HCT116 (cell line): Measurements from ENCODE around the gene NPR3. TPM values are rescaled to one million over a fixed set of nuclear protein-coding genes. Genes with fewer than 3 reads are reported as not detected.

ENCODE experiments used
- ATAC-seq: fragments of 200-7000 bp; cut with Tn5 transposase; 2 replicates; pipeline ENCODE4 v1.9.1; 2020; ENCODE audit warnings: mild to moderate bottlenecking, moderate library complexity
- BruUV-seq: library from RNA; stranded (reverse); fragments of 400-500 nt; replicated peaks from 2 replicates; lab custom pipeline; 2021; lab: Mats Ljungman, UMichigan
- CTCF ChIA-PET: fragments of 300-600 bp; sonication (Branson Sonifier 250); formaldehyde crosslinking; loops from one replicate; lab custom pipeline; 2021; ENCODE audit warnings: antibody characterized with exemption; lab: Charles Lee
- POLR2A ChIA-PET: fragments of 300-600, 350-600 bp; sonication (Branson Sonifier 250); formaldehyde crosslinking; loops from one replicate; lab custom pipeline; 2021; ENCODE audit warnings: antibody characterized with exemption; lab: Charles Lee
- RAD21 ChIA-PET, 2 experiments: fragments of 300-600 bp; sonication (Branson Sonifier 250); formaldehyde crosslinking; loops; one replicate each; lab custom pipeline; 2023; ENCODE audit warnings: low total read pairs in 2 of 2; ENCODE audit not compliant: uncharacterized antibody in 2 of 2, unreplicated experiment in 2 of 2, low non-redundant PET in 1 of 2; lab: Charles Lee
- DNase-seq: peaks from one replicate; pipeline ENCODE4 v3.0.0-alpha.2; 2010; ENCODE audit warnings: low read depth, low spot score
- H2AFZ ChIP-seq: fragments of 200-600 bp; shearing (Covaris generic), sonication (generic); 2 replicates; pipeline ENCODE4 v1.6.1; 2017; ENCODE audit warnings: low read depth, mixed run types, mixed read lengths, antibody characterized with exemption, low read length; ENCODE audit not compliant: poor library complexity, severe bottlenecking
- H3K27ac ChIP-seq: 2 replicates; pipeline ENCODE4 v1.5.1; 2012; ENCODE audit warnings: low read depth, low read length
- H3K27me3 ChIP-seq: fragments of 200-600 bp; sonication (generic); 2 replicates; pipeline ENCODE4 v1.6.1; 2016; ENCODE audit warnings: mixed run types, low read length, mixed read lengths; ENCODE audit not compliant: insufficient read depth
- H3K36me3 ChIP-seq, 2 experiments: fragments of 200-500 bp in 1 of 2; fragments of 200-600 bp in 1 of 2; sonication (Bioruptor generic) in 1 of 2; sonication (generic) in 1 of 2; 2 replicates each; pipeline versions ENCODE4 v1.5.1 to v1.6.1; 2014 to 2016; ENCODE audit warnings: low read length in 2 of 2, inconsistent platforms in 1 of 2, mixed read lengths in 1 of 2, mixed run types in 1 of 2; ENCODE audit not compliant: insufficient read depth in 2 of 2, control insufficient read depth in 1 of 2
- H3K4me1 ChIP-seq, 2 experiments: fragments of 200-600 bp in 1 of 2; sonication (generic) in 1 of 2; 2 replicates each; pipeline versions ENCODE4 v1.5.1 to v1.6.1; 2012 to 2017; ENCODE audit warnings: low read length in 2 of 2, inconsistent platforms in 1 of 2, mild to moderate bottlenecking in 1 of 2, mixed read lengths in 1 of 2, mixed run types in 1 of 2, moderate library complexity in 1 of 2; ENCODE audit not compliant: insufficient read depth in 2 of 2, control insufficient read depth in 1 of 2
- H3K4me2 ChIP-seq: fragments of 200-600 bp; sonication (generic); 2 replicates; pipeline ENCODE4 v1.6.1; 2017; ENCODE audit warnings: mixed run types, low read length, mixed read lengths
- H3K4me3 ChIP-seq, 2 experiments: fragments of 200-600 bp in 1 of 2; sonication (generic) in 1 of 2; replicated peaks in 1 of 2; 2 replicates each; pipeline ENCODE4 v1.5.1; 2011 to 2016; ENCODE audit warnings: low read length in 2 of 2, control low read depth in 1 of 2, low read depth in 1 of 2, mild to moderate bottlenecking in 1 of 2, mixed read lengths in 1 of 2, mixed run types in 1 of 2
- H3K79me2 ChIP-seq: fragments of 200-600 bp; sonication (generic); 2 replicates; pipeline ENCODE4 v1.6.1; 2017; ENCODE audit warnings: mild to moderate bottlenecking, mixed run types, low read length, moderate library complexity, mixed read lengths; ENCODE audit not compliant: insufficient read depth
- H3K9ac ChIP-seq: fragments of 200-600 bp; sonication (generic); 2 replicates; pipeline ENCODE4 v1.6.1; 2016; ENCODE audit warnings: low read length, mixed read lengths
- H3K9me2 ChIP-seq: fragments of 200-600 bp; sonication (generic), shearing (Covaris generic); 2 replicates; pipeline ENCODE4 v1.6.1; 2017; ENCODE audit warnings: mixed run types, mild to moderate bottlenecking, moderate library complexity; ENCODE audit not compliant: insufficient read depth
- H3K9me3 ChIP-seq, 2 experiments: fragments of 200-500 bp in 1 of 2; fragments of 200-600 bp in 1 of 2; sonication (Bioruptor generic) in 1 of 2; sonication (generic) in 1 of 2; 2 replicates each; pipeline ENCODE4 v1.6.1; 2014 to 2017; ENCODE audit warnings: low read length in 2 of 2, mixed read lengths in 2 of 2, inconsistent platforms in 1 of 2, low read depth in 1 of 2, mild to moderate bottlenecking in 1 of 2, mixed run types in 1 of 2, moderate library complexity in 1 of 2; ENCODE audit not compliant: control insufficient read depth in 1 of 2, insufficient read depth in 1 of 2
- H4K20me1 ChIP-seq: fragments of 200-600 bp; sonication (generic), shearing (Covaris generic); 2 replicates; pipeline ENCODE4 v1.6.1; 2017; ENCODE audit warnings: mixed run types, mild to moderate bottlenecking, moderate library complexity; ENCODE audit not compliant: insufficient read depth
- ATF3 ChIP-seq: IDR thresholded peaks from 2 replicates; pipeline ENCODE4 v1.6.1; 2012
- CEBPB ChIP-seq: IDR thresholded peaks from 2 replicates; pipeline ENCODE4 v1.6.1; 2012; ENCODE audit warnings: low read depth
- EZH2 ChIP-seq: fragments of 200-600 bp; sonication (generic); IDR thresholded peaks from 2 replicates; pipeline ENCODE4 v1.6.1; 2017; ENCODE audit warnings: antibody characterized with exemption, mixed run types
- MAX ChIP-seq: IDR thresholded peaks from 2 replicates; pipeline ENCODE4 v1.6.1; 2012
- POLR2A ChIP-seq: IDR thresholded peaks from 2 replicates; pipeline ENCODE4 v1.7.0; 2011; ENCODE audit warnings: borderline replicate concordance; ENCODE audit not compliant: insufficient read depth, insufficient read length; ENCODE audit errors: extremely low read depth
- POLR2AphosphoS5 ChIP-seq: IDR thresholded peaks from 2 replicates; pipeline ENCODE4 v1.6.1; 2011; ENCODE audit warnings: mild to moderate bottlenecking, low read depth, low read length, moderate library complexity
- RAD21 ChIP-seq: IDR thresholded peaks from 2 replicates; pipeline ENCODE4 v1.6.1; 2012; ENCODE audit warnings: low read depth, mild to moderate bottlenecking
- SP1 ChIP-seq: IDR thresholded peaks from 2 replicates; pipeline ENCODE4 v1.6.1; 2012; ENCODE audit warnings: low read depth
- YY1 ChIP-seq: IDR thresholded peaks from 2 replicates; pipeline ENCODE4 v1.6.1; 2011; ENCODE audit warnings: low read length, low read depth, moderate library complexity, mild to moderate bottlenecking; ENCODE audit not compliant: insufficient replicate concordance; ENCODE audit errors: extremely low read depth
- ZFX ChIP-seq: fragments of 450-650 bp; IDR thresholded peaks from 2 replicates; pipeline ENCODE4 v1.6.1; 2017
- ZNF274 ChIP-seq: fragments of 200-500 bp; sonication (Bioruptor generic); IDR thresholded peaks from 2 replicates; pipeline ENCODE4 v1.6.1; 2014; ENCODE audit warnings: mild to moderate bottlenecking, low read depth, low read length, inconsistent platforms
- intact Hi-C: fragments of 100-400 bp; cut with micrococcal nuclease; formaldehyde crosslinking; loops from 2 replicates; pipeline ENCODE4 v1.10.0; 2022
- total RNA-seq: library from RNA; stranded (reverse); gene quantifications from one replicate; pipeline ENCODE4 v1.2.1, GENCODE V29; 2021; ENCODE audit not compliant: unreplicated experiment
- TF ChIP-seq, protein P1 (sequence below), 3 experiments: fragments of 200-600 bp in 1 of 3; sonication (generic) in 1 of 3; IDR thresholded peaks in 2 of 3; conservative IDR thresholded peaks in 1 of 3; 2 replicates each; pipeline ENCODE4 v1.5.1; 2012 to 2017; ENCODE audit warnings: low read depth in 2 of 3, low read length in 2 of 3, antibody characterized with exemption in 1 of 3, borderline replicate concordance in 1 of 3, control low read depth in 1 of 3, mild to moderate bottlenecking in 1 of 3, mixed read lengths in 1 of 3, mixed run types in 1 of 3, moderate library complexity in 1 of 3; ENCODE audit not compliant: insufficient read depth in 1 of 3

The NPR3 gene
- total RNA-seq, 1 experiment from 2014 or later = 0.39 TPM

DNA sequence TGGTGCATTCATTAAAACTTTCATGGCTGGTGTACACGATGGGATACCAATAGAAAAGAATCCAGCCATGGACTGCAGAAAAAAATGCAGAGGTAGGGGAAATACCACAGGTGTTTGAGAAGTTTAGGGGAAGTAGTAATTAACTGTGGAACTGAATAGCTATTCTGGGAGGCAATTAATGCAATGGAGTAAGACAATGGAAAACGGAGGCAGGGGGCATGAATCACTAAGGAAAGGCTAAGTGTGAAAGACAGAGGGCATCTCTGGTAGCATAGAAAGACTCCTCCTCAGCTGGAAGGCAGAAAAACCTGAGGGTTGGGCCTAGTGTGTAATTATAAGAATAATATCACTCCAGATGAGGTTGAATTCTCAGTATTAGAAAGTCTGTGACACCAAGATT lies 30.9 kb upstream of the NPR3 start:
- CTCF ChIA-PET = no interaction called here
- H4K20me1 ChIP-seq = no peaks in the 10 kb centered on the region
- TF ChIP-seq MAX (no peak), ZFX (no peak), ATF3 (no peak), EZH2 (no peak), RAD21 (no peak), CEBPB (no peak), POLR2AphosphoS5 (no peak), SP1 (no peak), YY1 (no peak), ZNF274 (no peak), POLR2A (no peak)
- TF ChIP-seq, protein P1, sequence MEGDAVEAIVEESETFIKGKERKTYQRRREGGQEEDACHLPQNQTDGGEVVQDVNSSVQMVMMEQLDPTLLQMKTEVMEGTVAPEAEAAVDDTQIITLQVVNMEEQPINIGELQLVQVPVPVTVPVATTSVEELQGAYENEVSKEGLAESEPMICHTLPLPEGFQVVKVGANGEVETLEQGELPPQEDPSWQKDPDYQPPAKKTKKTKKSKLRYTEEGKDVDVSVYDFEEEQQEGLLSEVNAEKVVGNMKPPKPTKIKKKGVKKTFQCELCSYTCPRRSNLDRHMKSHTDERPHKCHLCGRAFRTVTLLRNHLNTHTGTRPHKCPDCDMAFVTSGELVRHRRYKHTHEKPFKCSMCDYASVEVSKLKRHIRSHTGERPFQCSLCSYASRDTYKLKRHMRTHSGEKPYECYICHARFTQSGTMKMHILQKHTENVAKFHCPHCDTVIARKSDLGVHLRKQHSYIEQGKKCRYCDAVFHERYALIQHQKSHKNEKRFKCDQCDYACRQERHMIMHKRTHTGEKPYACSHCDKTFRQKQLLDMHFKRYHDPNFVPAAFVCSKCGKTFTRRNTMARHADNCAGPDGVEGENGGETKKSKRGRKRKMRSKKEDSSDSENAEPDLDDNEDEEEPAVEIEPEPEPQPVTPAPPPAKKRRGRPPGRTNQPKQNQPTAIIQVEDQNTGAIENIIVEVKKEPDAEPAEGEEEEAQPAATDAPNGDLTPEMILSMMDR (IDR thresholded peaks at IDR 0.05 in 2 of 3, conservative IDR thresholded peaks at IDR 0.05 in 1 of 3; ENCODE audit: borderline replicate concordance in 1 of 3, insufficient read depth in 1 of 3, low read depth in 2 of 3, low read length in 2 of 3) = no peak
- TF ChIP-seq, all 23 proteins: peak for 0
- Histone ChIP-seq H3K9me2 (no peaks in the 10 kb centered on the region), H3K4me2 (no peak overlapping the region), H3K27me3 (no peaks in the 10 kb centered on the region), H3K36me3 (no peaks in the 10 kb centered on the region), H2AFZ (no peak overlapping the region), H3K9me3 (peaks cover 0 to 9% of the 10 kb centered on the region in 2 experiments; a peak in 2 of 4 replicates), H3K27ac (no peak overlapping the region), H3K79me2 (no peaks in the 10 kb centered on the region), H3K4me3 (no peak overlapping the region), H3K9ac (no peak overlapping the region), H3K4me1 (no peaks in the 10 kb centered on the region)
- ChIA-PET RAD21 (no interaction called here), POLR2A (no interaction called here)
- intact Hi-C loops = no loop called here
- no TSS peak for BruUV-seq
- no peak for DNase-seq
- ATAC-seq = no peak
